H1 (cell line): ENCODE data around the gene ITGB7. TPM values are rescaled to one million over a fixed set of nuclear protein-coding genes. Genes with fewer than 3 reads are reported as not detected.

Experiments
- CBX8 ChIP-seq: fragments of 300-800, 300-1000 bp; sonication (generic); IDR thresholded peaks from 2 replicates; pipeline ENCODE4 v1.7.1; 2016; ENCODE audit warnings: low read depth, low read length, borderline replicate concordance
- CHD1 ChIP-seq: IDR thresholded peaks from 2 replicates; pipeline ENCODE4 v1.6.1; 2012; ENCODE audit warnings: low read depth, low read length, improper control_type of control experiment
- CHD7 ChIP-seq: fragments of 300-600 bp; sonication (generic); IDR thresholded peaks from 2 replicates; pipeline ENCODE4 v1.7.1; 2012; ENCODE audit warnings: low read length, moderate library complexity, mild to moderate bottlenecking, inconsistent platforms; ENCODE audit not compliant: insufficient replicate concordance
- YY1 ChIP-seq: IDR thresholded peaks from 2 replicates; pipeline ENCODE4 v1.6.1; 2011; ENCODE audit warnings: low read depth, mild to moderate bottlenecking, low read length
- polyA plus RNA-seq, 7 experiments: library from polyadenylated mRNA; depleted of rRNA in 3 of 7; stranded (reverse) in 5 of 7; unstranded in 2 of 7; fragments of >200 nt in 5 of 7; fragments of 200-250 nt in 2 of 7; gene quantifications; 1 replicate in 5 of 7; 2 replicates in 1 of 7; 4 replicates in 1 of 7; pipeline versions ENCODE4 v1.2.1 to v1.2.3, GENCODE V29; 2011 to 2013; ENCODE audit warnings: missing spikeins in 2 of 7, mixed read lengths in 2 of 7
- total RNA-seq: library from RNA; stranded (reverse); fragmentation: NEBNext Ultra II Directional; extraction: Animal tissue kit (Norgen Biotek cat#: 25700); gene quantifications from 2 replicates; pipeline ENCODE4 v1.2.1, GENCODE V29; 2021

Gene ITGB7
- total and polyA plus RNA-seq, 2 of the 8 experiments (the other 6 are each of a cell fraction or from before 2014, with no cell fraction given): 0.35 to 0.54 TPM

GRCh38 chr12:53160673-53161072 is 46.4 kb downstream of the ITGB7 start (continued):
- no peak for TF ChIP-seq CHD7
- no peak for TF ChIP-seq YY1
- TF ChIP-seq CBX8: no peak
- no peak for TF ChIP-seq CHD1
